Stimulated activated CD4-positive, alpha-beta T cell treated with anti-CD3 and anti-CD28 coated beads, Interleukin-15, amount 100 ng/mL, for 48 hours (primary cell): ENCODE measurements around the gene SCAMP1.
"Not testable (repeated sequence)": the region's sequence is repeated elsewhere in the genome, so short reads cannot be mapped to it uniquely, and the experiment has no call there.

ENCODE experiments used
- DNase-seq, 2 donors: peaks; one replicate each; pipeline ENCODE4 v3.0.0-alpha.2; 2020; ENCODE audit warnings: low read depth in 2 of 2

Gene SCAMP1

GRCh38 chr5:78420548-78420947 lies 60.1 kb downstream of the SCAMP1 start:
- no peak for DNase-seq

GRCh38 chr5:78424665-78425064 lies 64.2 kb downstream of the SCAMP1 start:
- no peak for DNase-seq

- no peak for DNase-seq
Observed at GRCh38 chr5:78429332-78429980, 69.0 kb downstream of the SCAMP1 start.

GRCh38 chr5:78430866-78431265 lies 70.4 kb downstream of the SCAMP1 start:
- no peak for DNase-seq

- DNase-seq = no peak
Observed at GRCh38 chr5:78433972-78434371, 73.6 kb downstream of the SCAMP1 start.

- no peak for DNase-seq
Observed at GRCh38 chr5:78447775-78448424, 87.5 kb downstream of the SCAMP1 start.

- DNase-seq = no peak
Observed at GRCh38 chr5:78449103-78449502, 88.7 kb downstream of the SCAMP1 start.

GRCh38 chr5:78457507-78457906 lies 97.1 kb downstream of the SCAMP1 start:
- not testable (repeated sequence) for DNase-seq

- DNase-seq = no peak
Observed at GRCh38 chr5:78458843-78459242, 98.4 kb downstream of the SCAMP1 start.

GRCh38 chr5:78467140-78467539 lies 106.7 kb downstream of the SCAMP1 start:
- DNase-seq = no peak

GRCh38 chr5:78467752-78468357 lies 107.4 kb downstream of the SCAMP1 start:
- no peak for DNase-seq

- no peak for DNase-seq
Observed at GRCh38 chr5:78471896-78472295, 111.5 kb downstream of the SCAMP1 start.

- DNase-seq = no peak
Observed at GRCh38 chr5:78472469-78473106, 112.2 kb downstream of the SCAMP1 start.

GRCh38 chr5:78473751-78474150 lies 113.3 kb downstream of the SCAMP1 start:
- no peak for DNase-seq

GRCh38 chr5:78475370-78475769 lies 115.0 kb downstream of the SCAMP1 start:
- DNase-seq = no peak

GRCh38 chr5:78476795-78477194 lies 116.4 kb downstream of the SCAMP1 start:
- DNase-seq = no peak

GRCh38 chr5:78482948-78483347 lies 122.5 kb downstream of the SCAMP1 start:
- DNase-seq = no peak

- DNase-seq = no peak
Observed at GRCh38 chr5:78483809-78484521, 123.5 kb downstream of the SCAMP1 start.

- DNase-seq = no peak
Observed at GRCh38 chr5:78486218-78486617, 125.8 kb downstream of the SCAMP1 start.

GRCh38 chr5:78487846-78488245 lies 127.4 kb downstream of the SCAMP1 start:
- DNase-seq = no peak

- DNase-seq = no peak
Observed at GRCh38 chr5:78490709-78491485, 130.5 kb downstream of the SCAMP1 start.
